HEK293 (cell line): ENCODE measurements around the gene LPXN.

Source experiments
- FEZF1 ChIP-seq: fragments of 450-650 bp; formaldehyde crosslinking; IDR thresholded peaks from 2 replicates; pipeline ENCODE4 v1.5.1; 2016; ENCODE audit warnings: missing biosample characterization, missing genetic modification characterization
- GLI4 ChIP-seq: fragments of 450-650 bp; formaldehyde crosslinking; IDR thresholded peaks from 2 replicates; pipeline ENCODE4 v1.5.1; 2016; ENCODE audit warnings: missing biosample characterization, missing genetic modification characterization
- GLIS2 ChIP-seq: fragments of 450-650 bp; formaldehyde crosslinking; IDR thresholded peaks from 2 replicates; pipeline ENCODE4 v1.5.1; 2016; ENCODE audit warnings: missing biosample characterization, missing genetic modification characterization
- MZF1 ChIP-seq: fragments of 450-650 bp; formaldehyde crosslinking; IDR thresholded peaks from 2 replicates; pipeline ENCODE4 v1.5.1; 2017; ENCODE audit warnings: missing biosample characterization, missing genetic modification characterization, borderline replicate concordance
- PBX3 ChIP-seq: sonication (generic); formaldehyde crosslinking; IDR thresholded peaks from 2 replicates; pipeline ENCODE4 v1.8.1; 2022; ENCODE audit warnings: mild to moderate bottlenecking, moderate library complexity, missing genetic modification reagents
- PRDM1 ChIP-seq: fragments of 450-650 bp; formaldehyde crosslinking; IDR thresholded peaks from 2 replicates; pipeline ENCODE4; 2016; ENCODE audit warnings: missing biosample characterization, missing genetic modification characterization
- PRDM6 ChIP-seq: fragments of 450-650 bp; formaldehyde crosslinking; IDR thresholded peaks from 2 replicates; pipeline ENCODE4 v1.5.1; 2017; ENCODE audit warnings: missing biosample characterization, missing genetic modification characterization
- RBAK ChIP-seq: fragments of 450-650 bp; formaldehyde crosslinking; IDR thresholded peaks from 2 replicates; pipeline ENCODE4 v1.5.1; 2016; ENCODE audit warnings: missing biosample characterization, missing genetic modification characterization
- TCF7L2 ChIP-seq: IDR thresholded peaks from 2 replicates; pipeline ENCODE4 v1.6.1; 2011; ENCODE audit warnings: low read depth, mild to moderate bottlenecking, inconsistent platforms, low read length, moderate library complexity, borderline replicate concordance
- ZNF274 ChIP-seq, 2 experiments: fragments of 200-500 bp in 1 of 2; fragments of 450-650 bp in 1 of 2; sonication (Bioruptor generic) in 1 of 2; formaldehyde crosslinking in 1 of 2; IDR thresholded peaks; 2 replicates each; pipeline versions ENCODE4 v1.5.1 to v1.6.1; 2014 to 2016; ENCODE audit warnings: borderline replicate concordance in 1 of 2, inconsistent platforms in 1 of 2, low read length in 1 of 2, missing biosample characterization in 1 of 2, missing genetic modification characterization in 1 of 2
- ZNF292 ChIP-seq: fragments of 450-650 bp; formaldehyde crosslinking; IDR thresholded peaks from 2 replicates; pipeline ENCODE4 v1.5.1; 2016; ENCODE audit warnings: low read depth, missing biosample characterization, missing genetic modification characterization, borderline replicate concordance
- ZNF311 ChIP-seq: fragments of 450-650 bp; formaldehyde crosslinking; IDR thresholded peaks from 2 replicates; pipeline ENCODE4 v1.5.1; 2017; ENCODE audit warnings: missing biosample characterization, missing genetic modification characterization, borderline replicate concordance
- ZNF335 ChIP-seq: fragments of 450-650 bp; formaldehyde crosslinking; conservative IDR thresholded peaks from 2 replicates; pipeline ENCODE4 v1.5.1; 2016; ENCODE audit warnings: missing biosample characterization, missing genetic modification characterization
- ZNF48 ChIP-seq: fragments of 450-650 bp; formaldehyde crosslinking; IDR thresholded peaks from 2 replicates; pipeline ENCODE4 v1.5.1; 2016; ENCODE audit warnings: missing biosample characterization, missing genetic modification characterization
- ZNF521 ChIP-seq: fragments of 450-650 bp; formaldehyde crosslinking; IDR thresholded peaks from 2 replicates; pipeline ENCODE4 v1.5.1; 2017; ENCODE audit warnings: missing biosample characterization, mild to moderate bottlenecking, missing genetic modification characterization
- ZNF530 ChIP-seq: fragments of 450-650 bp; formaldehyde crosslinking; IDR thresholded peaks from 2 replicates; pipeline ENCODE4 v1.5.1; 2016; ENCODE audit warnings: low read depth, missing biosample characterization, missing genetic modification characterization
- ZNF585B ChIP-seq: fragments of 450-650 bp; formaldehyde crosslinking; IDR thresholded peaks from 2 replicates; pipeline ENCODE4 v1.5.1; 2016; ENCODE audit warnings: missing biosample characterization, missing genetic modification characterization
- ZNF792 ChIP-seq: fragments of 450-650 bp; formaldehyde crosslinking; IDR thresholded peaks from 2 replicates; pipeline ENCODE4 v1.5.1; 2016; ENCODE audit warnings: missing biosample characterization, missing genetic modification characterization
- ZNF843 ChIP-seq: fragments of 450-650 bp; formaldehyde crosslinking; IDR thresholded peaks from 2 replicates; pipeline ENCODE4 v1.5.1; 2016; ENCODE audit warnings: missing biosample characterization, missing genetic modification characterization
- ZSCAN30 ChIP-seq: fragments of 450-650 bp; IDR thresholded peaks from 2 replicates; pipeline ENCODE4 v1.5.1; 2018; ENCODE audit warnings: missing biosample characterization, mild to moderate bottlenecking, missing genetic modification characterization, moderate library complexity
- ZSCAN4 ChIP-seq: fragments of 450-650 bp; formaldehyde crosslinking; IDR thresholded peaks from 2 replicates; pipeline ENCODE4 v1.5.1; 2017; ENCODE audit warnings: missing biosample characterization, missing genetic modification characterization
- TF ChIP-seq, protein P1 (sequence below): fragments of 450-650 bp; formaldehyde crosslinking; IDR thresholded peaks from 2 replicates; pipeline ENCODE4 v1.5.1; 2017; ENCODE audit warnings: missing biosample characterization, missing genetic modification characterization
- TF ChIP-seq, protein P2 (sequence below): fragments of 450-650 bp; formaldehyde crosslinking; IDR thresholded peaks from 2 replicates; pipeline ENCODE4 v1.5.1; 2016; ENCODE audit warnings: missing biosample characterization, missing genetic modification characterization
- TF ChIP-seq, protein P3 (sequence below): fragments of 450-650 bp; formaldehyde crosslinking; IDR thresholded peaks from 2 replicates; pipeline ENCODE4 v1.5.1; 2016; ENCODE audit warnings: missing biosample characterization, missing genetic modification characterization
- TF ChIP-seq, protein P4 (sequence below): fragments of 450-650 bp; formaldehyde crosslinking; IDR thresholded peaks from 2 replicates; pipeline ENCODE4 v1.5.1; 2016; ENCODE audit warnings: missing biosample characterization, missing genetic modification characterization

The LPXN gene

DNA sequence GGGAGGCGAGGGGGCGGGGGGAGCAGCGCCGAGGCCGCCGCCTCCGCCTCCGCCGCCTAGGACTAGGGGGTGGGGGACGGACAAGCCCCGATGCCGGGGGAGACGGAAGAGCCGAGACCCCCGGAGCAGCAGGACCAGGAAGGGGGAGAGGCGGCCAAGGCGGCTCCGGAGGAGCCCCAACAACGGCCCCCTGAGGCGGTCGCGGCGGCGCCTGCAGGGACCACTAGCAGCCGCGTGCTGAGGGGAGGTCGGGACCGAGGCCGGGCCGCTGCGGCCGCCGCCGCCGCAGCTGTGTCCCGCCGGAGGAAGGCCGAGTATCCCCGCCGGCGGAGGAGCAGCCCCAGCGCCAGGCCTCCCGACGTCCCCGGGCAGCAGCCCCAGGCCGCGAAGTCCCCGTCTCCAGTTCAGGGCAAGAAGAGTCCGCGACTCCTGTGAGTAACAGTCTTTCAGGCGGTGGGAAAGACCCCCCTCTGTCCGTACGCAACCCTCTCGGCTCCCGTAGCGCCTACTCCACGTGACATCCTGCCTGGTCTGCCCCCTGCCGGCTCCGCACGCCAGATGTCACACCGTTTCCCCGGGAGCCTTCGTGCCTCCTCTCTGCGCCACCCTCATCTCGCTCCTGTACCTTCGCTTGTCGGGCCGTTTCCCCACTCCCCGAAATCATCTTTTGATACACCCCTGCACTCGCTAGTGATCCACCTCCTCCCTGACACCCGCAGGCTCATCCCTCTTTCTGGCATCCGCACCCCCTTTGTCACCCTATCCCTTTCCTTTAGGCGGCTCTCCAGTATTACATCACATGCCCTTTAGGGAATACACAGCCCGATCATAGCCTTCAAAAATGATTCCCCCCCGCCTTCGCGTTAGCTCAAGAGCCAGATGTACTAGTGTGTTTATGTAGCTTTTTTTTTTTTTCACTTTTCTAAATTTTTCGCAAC is 3.8 kb upstream of the LPXN start (continued):
- TF ChIP-seq, protein P1, sequence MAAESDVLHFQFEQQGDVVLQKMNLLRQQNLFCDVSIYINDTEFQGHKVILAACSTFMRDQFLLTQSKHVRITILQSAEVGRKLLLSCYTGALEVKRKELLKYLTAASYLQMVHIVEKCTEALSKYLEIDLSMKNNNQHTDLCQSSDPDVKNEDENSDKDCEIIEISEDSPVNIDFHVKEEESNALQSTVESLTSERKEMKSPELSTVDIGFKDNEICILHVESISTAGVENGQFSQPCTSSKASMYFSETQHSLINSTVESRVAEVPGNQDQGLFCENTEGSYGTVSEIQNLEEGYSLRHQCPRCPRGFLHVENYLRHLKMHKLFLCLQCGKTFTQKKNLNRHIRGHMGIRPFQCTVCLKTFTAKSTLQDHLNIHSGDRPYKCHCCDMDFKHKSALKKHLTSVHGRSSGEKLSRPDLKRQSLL (tag by site-specific recombination), result no peak
- TF ChIP-seq ZNF335 (tag by site-specific recombination), result peak; percentile 94
- no peak for TF ChIP-seq ZNF530 (tag by site-specific recombination)
- 0 out of 2 replicates have a peak, but pooled peaks have one; percentile 15 for TF ChIP-seq ZSCAN4 (tag by site-specific recombination)
- peak; percentile 68 for TF ChIP-seq PRDM1 (tag by site-specific recombination)
- TF ChIP-seq GLI4, result 0 out of 2 replicates have a peak, but pooled peaks have one; percentile 32
- TF ChIP-seq PRDM6 (tag by site-specific recombination), result no peak
- no peak for TF ChIP-seq MZF1 (tag by site-specific recombination)
- TF ChIP-seq RBAK, result no peak
- TF ChIP-seq, protein P2, sequence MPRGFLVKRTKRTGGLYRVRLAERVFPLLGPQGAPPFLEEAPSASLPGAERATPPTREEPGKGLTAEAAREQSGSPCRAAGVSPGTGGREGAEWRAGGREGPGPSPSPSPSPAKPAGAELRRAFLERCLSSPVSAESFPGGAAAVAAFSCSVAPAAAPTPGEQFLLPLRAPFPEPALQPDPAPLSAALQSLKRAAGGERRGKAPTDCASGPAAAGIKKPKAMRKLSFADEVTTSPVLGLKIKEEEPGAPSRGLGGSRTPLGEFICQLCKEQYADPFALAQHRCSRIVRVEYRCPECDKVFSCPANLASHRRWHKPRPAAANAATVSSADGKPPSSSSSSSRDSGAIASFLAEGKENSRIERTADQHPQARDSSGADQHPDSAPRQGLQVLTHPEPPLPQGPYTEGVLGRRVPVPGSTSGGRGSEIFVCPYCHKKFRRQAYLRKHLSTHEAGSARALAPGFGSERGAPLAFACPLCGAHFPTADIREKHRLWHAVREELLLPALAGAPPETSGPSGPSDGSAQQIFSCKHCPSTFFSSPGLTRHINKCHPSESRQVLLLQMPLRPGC (tag by site-specific recombination), result peak; percentile 55; the same call in 1 of the 2 replicates
- peak; percentile 91 for TF ChIP-seq GLIS2 (tag by site-specific recombination)
- TF ChIP-seq, protein P3, sequence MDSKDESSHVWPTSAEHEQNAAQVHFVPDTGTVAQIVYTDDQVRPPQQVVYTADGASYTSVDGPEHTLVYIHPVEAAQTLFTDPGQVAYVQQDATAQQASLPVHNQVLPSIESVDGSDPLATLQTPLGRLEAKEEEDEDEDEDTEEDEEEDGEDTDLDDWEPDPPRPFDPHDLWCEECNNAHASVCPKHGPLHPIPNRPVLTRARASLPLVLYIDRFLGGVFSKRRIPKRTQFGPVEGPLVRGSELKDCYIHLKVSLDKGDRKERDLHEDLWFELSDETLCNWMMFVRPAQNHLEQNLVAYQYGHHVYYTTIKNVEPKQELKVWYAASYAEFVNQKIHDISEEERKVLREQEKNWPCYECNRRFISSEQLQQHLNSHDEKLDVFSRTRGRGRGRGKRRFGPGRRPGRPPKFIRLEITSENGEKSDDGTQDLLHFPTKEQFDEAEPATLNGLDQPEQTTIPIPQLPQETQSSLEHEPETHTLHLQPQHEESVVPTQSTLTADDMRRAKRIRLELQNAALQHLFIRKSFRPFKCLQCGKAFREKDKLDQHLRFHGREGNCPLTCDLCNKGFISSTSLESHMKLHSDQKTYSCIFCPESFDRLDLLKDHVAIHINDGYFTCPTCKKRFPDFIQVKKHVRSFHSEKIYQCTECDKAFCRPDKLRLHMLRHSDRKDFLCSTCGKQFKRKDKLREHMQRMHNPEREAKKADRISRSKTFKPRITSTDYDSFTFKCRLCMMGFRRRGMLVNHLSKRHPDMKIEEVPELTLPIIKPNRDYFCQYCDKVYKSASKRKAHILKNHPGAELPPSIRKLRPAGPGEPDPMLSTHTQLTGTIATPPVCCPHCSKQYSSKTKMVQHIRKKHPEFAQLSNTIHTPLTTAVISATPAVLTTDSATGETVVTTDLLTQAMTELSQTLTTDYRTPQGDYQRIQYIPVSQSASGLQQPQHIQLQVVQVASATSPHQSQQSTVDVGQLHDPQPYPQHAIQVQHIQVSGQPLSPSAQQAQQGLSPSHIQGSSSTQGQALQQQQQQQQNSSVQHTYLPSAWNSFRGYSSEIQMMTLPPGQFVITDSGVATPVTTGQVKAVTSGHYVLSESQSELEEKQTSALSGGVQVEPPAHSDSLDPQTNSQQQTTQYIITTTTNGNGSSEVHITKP (tag by site-specific recombination), result peak; percentile 94
- peak; percentile 63; the same call in 1 of the 2 replicates for TF ChIP-seq ZSCAN30 (tag by site-specific recombination)
- TF ChIP-seq ZNF792, result no peak
- no peak for TF ChIP-seq ZNF585B (tag by site-specific recombination)
- TF ChIP-seq ZNF843 (tag by site-specific recombination), result peak; percentile 56; the same call in 1 of the 2 replicates
- TF ChIP-seq, protein P4, sequence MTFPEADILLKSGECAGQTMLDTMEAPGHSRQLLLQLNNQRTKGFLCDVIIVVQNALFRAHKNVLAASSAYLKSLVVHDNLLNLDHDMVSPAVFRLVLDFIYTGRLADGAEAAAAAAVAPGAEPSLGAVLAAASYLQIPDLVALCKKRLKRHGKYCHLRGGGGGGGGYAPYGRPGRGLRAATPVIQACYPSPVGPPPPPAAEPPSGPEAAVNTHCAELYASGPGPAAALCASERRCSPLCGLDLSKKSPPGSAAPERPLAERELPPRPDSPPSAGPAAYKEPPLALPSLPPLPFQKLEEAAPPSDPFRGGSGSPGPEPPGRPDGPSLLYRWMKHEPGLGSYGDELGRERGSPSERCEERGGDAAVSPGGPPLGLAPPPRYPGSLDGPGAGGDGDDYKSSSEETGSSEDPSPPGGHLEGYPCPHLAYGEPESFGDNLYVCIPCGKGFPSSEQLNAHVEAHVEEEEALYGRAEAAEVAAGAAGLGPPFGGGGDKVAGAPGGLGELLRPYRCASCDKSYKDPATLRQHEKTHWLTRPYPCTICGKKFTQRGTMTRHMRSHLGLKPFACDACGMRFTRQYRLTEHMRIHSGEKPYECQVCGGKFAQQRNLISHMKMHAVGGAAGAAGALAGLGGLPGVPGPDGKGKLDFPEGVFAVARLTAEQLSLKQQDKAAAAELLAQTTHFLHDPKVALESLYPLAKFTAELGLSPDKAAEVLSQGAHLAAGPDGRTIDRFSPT (tag by site-specific recombination), result peak; percentile 92
- no peak for TF ChIP-seq ZNF521 (tag by site-specific recombination)
- TF ChIP-seq TCF7L2, result no peak
- TF ChIP-seq ZNF311, result no peak
- no peak for TF ChIP-seq ZNF292
- no peak for TF ChIP-seq FEZF1 (tag by site-specific recombination)
- TF ChIP-seq ZNF274 (IDR thresholded peaks at IDR 0.05; ENCODE audit: low read length), result no peak
- TF ChIP-seq ZNF274 (tag by site-specific recombination; IDR thresholded peaks at IDR 0.05; ENCODE audit: borderline replicate concordance), result no peak
- TF ChIP-seq ZNF48 (tag by site-specific recombination), result no peak
- no peak for TF ChIP-seq PBX3 (CRISPR knock-in tag)
